MM.1S (cell line): ENCODE results near the gene SH2D4B.

ENCODE experiments used
- DNase-seq: peaks from one replicate; pipeline ENCODE4 v3.0.0-alpha.2; 2015
- H2AFZ ChIP-seq: fragments of 300-600 bp; sonication (generic); 2 replicates; pipeline ENCODE4 v1.6.0; 2016; ENCODE audit warnings: antibody characterized with exemption, low read length
- H3F3A ChIP-seq: fragments of 300-600 bp; sonication (generic); 2 replicates; pipeline ENCODE4 v1.6.1; 2016; ENCODE audit warnings: mild to moderate bottlenecking, antibody characterized with exemption, low read length, moderate library complexity, mixed read lengths; ENCODE audit not compliant: insufficient read depth
- H3K27ac ChIP-seq: fragments of 300-600 bp; sonication (generic); 2 replicates; pipeline ENCODE4 v1.5.1; 2016; ENCODE audit warnings: mild to moderate bottlenecking, low read length
- H3K27me3 ChIP-seq: fragments of 300-600 bp; sonication (generic); replicated peaks from 2 replicates; pipeline ENCODE4 v1.6.0; 2016; ENCODE audit warnings: low read length; ENCODE audit not compliant: insufficient read depth
- H3K36me3 ChIP-seq: fragments of 300-600 bp; sonication (generic); replicated peaks from 2 replicates; pipeline ENCODE4 v1.6.1; 2016; ENCODE audit warnings: mild to moderate bottlenecking, low read length, mixed read lengths; ENCODE audit not compliant: insufficient read depth
- H3K4me1 ChIP-seq: fragments of 300-600 bp; sonication (generic); 2 replicates; pipeline ENCODE4 v1.6.1; 2016; ENCODE audit warnings: low read length, mixed read lengths
- H3K4me2 ChIP-seq: fragments of 300-600 bp; sonication (generic); 2 replicates; pipeline ENCODE4 v1.6.0; 2016; ENCODE audit warnings: low read depth, low read length
- H3K4me3 ChIP-seq: fragments of 300-600 bp; sonication (generic); 2 replicates; pipeline ENCODE4 v1.5.1; 2016; ENCODE audit warnings: low read length, mixed read lengths
- H3K79me2 ChIP-seq: fragments of 300-600 bp; sonication (generic); 2 replicates; pipeline ENCODE4 v1.6.1; 2016; ENCODE audit warnings: mixed run types, low read length, mixed read lengths
- H3K9ac ChIP-seq: fragments of 300-600 bp; sonication (generic); 2 replicates; pipeline ENCODE4 v1.6.1; 2016; ENCODE audit warnings: low read length, mixed read lengths
- H3K9me2 ChIP-seq: fragments of 300-600 bp; sonication (generic); replicated peaks from 2 replicates; pipeline ENCODE4 v1.6.1; 2016; ENCODE audit warnings: mild to moderate bottlenecking, low read length, mixed read lengths; ENCODE audit not compliant: insufficient read depth
- H3K9me3 ChIP-seq: fragments of 300-600 bp; sonication (generic); replicated peaks from 2 replicates; pipeline ENCODE4 v1.6.1; 2016; ENCODE audit warnings: mild to moderate bottlenecking, low read length, mixed read lengths; ENCODE audit not compliant: insufficient read depth
- H4K20me1 ChIP-seq: fragments of 300-600 bp; sonication (generic); 2 replicates; pipeline ENCODE4 v1.6.1; 2016; ENCODE audit warnings: mild to moderate bottlenecking, low read length, moderate library complexity, mixed read lengths; ENCODE audit not compliant: insufficient read depth
- CTCF ChIP-seq: fragments of 300-600 bp; sonication (generic); IDR thresholded peaks from 2 replicates; pipeline ENCODE4 v1.5.1; 2016; ENCODE audit warnings: antibody characterized with exemption, low read length, mixed read lengths
- EZH2 ChIP-seq: fragments of 300-600 bp; sonication (generic); optimal IDR thresholded peaks from 2 replicates; pipeline ENCODE3; 2017; ENCODE audit warnings: low read depth, mild to moderate bottlenecking, antibody characterized with exemption, low read length, mixed read lengths
- EZH2phosphoT487 ChIP-seq: fragments of 300-600 bp; sonication (generic); IDR thresholded peaks from 2 replicates; pipeline ENCODE4 v1.6.1; 2018; ENCODE audit warnings: antibody characterized with exemption, low read length

SH2D4B gene

GRCh38 chr10:80512031-80512526 lies 25.6 kb upstream of the SH2D4B start:
- no peak overlapping the region for H2AFZ ChIP-seq
- H3K27me3 ChIP-seq: no peaks in the 10 kb centered on the region
- no peaks in the 10 kb centered on the region for H3F3A ChIP-seq
- no peak for DNase-seq
- H3K27ac ChIP-seq: no peak overlapping the region
- H3K9me3 ChIP-seq: no peaks in the 10 kb centered on the region
- H4K20me1 ChIP-seq: no peaks in the 10 kb centered on the region
- H3K4me1 ChIP-seq: no peaks in the 10 kb centered on the region
- no peak overlapping the region for H3K4me2 ChIP-seq
- no peaks in the 10 kb centered on the region for H3K9me2 ChIP-seq
- no peak overlapping the region for H3K4me3 ChIP-seq
- no peak for TF ChIP-seq CTCF
- TF ChIP-seq EZH2phosphoT487: no peak
- no peak for TF ChIP-seq EZH2
- no peak overlapping the region for H3K9ac ChIP-seq
- no peaks in the 10 kb centered on the region for H3K79me2 ChIP-seq
- no peaks in the 10 kb centered on the region for H3K36me3 ChIP-seq

GRCh38 chr10:80513106-80513505 lies 24.6 kb upstream of the SH2D4B start:
- Histone ChIP-seq H2AFZ (no peak overlapping the region), H3K9me3 (no peaks in the 10 kb centered on the region), H3K4me3 (no peak overlapping the region), H3K27me3 (no peaks in the 10 kb centered on the region), H3K36me3 (no peaks in the 10 kb centered on the region), H3K9me2 (no peaks in the 10 kb centered on the region), H3K79me2 (no peaks in the 10 kb centered on the region), H3K9ac (no peak overlapping the region), H3K4me2 (no peak overlapping the region), H3K27ac (no peak overlapping the region), H3F3A (no peaks in the 10 kb centered on the region), H3K4me1 (no peaks in the 10 kb centered on the region), H4K20me1 (no peaks in the 10 kb centered on the region)
- TF ChIP-seq CTCF (no peak), EZH2 (no peak), EZH2phosphoT487 (no peak)
- no peak for DNase-seq

- DNase-seq: no peak
- H3K79me2 ChIP-seq: no peaks in the 10 kb centered on the region
- no peaks in the 10 kb centered on the region for H3K9me2 ChIP-seq
- no peak overlapping the region for H3K4me2 ChIP-seq
- H4K20me1 ChIP-seq: no peaks in the 10 kb centered on the region
- TF ChIP-seq EZH2phosphoT487: no peak
- TF ChIP-seq CTCF: no peak
- no peak for TF ChIP-seq EZH2
- H3K4me3 ChIP-seq: no peak overlapping the region
- no peaks in the 10 kb centered on the region for H3K27me3 ChIP-seq
- no peaks in the 10 kb centered on the region for H3K9me3 ChIP-seq
- no peak overlapping the region for H3K9ac ChIP-seq
- H3K36me3 ChIP-seq: no peaks in the 10 kb centered on the region
- H2AFZ ChIP-seq: no peak overlapping the region
- no peaks in the 10 kb centered on the region for H3K4me1 ChIP-seq
- no peaks in the 10 kb centered on the region for H3F3A ChIP-seq
- no peak overlapping the region for H3K27ac ChIP-seq
Measured at GRCh38 chr10:80515511-80515910, 22.2 kb upstream of the SH2D4B start.
